IMR-90 (cell line): Measurements from ENCODE around the gene ZNF521. TPM values are rescaled to one million over a fixed set of nuclear protein-coding genes. Genes with fewer than 3 reads are reported as not detected.

ENCODE experiments used
- ATAC-seq: fragments of 200-7000 bp; cut with Tn5 transposase; 2 replicates; pipeline ENCODE4 v1.9.1; 2020; ENCODE audit warnings: low read depth, mild to moderate bottlenecking, moderate library complexity
- BruUV-seq: library from RNA; stranded (reverse); fragments of 400-500 nt; replicated peaks from 2 replicates; lab custom pipeline; 2021; lab: Mats Ljungman, UMichigan
- CTCF ChIA-PET: fragments of 300-600 bp; formaldehyde crosslinking; extraction: SDS; loops from one replicate; lab custom pipeline; 2021; ENCODE audit warnings: antibody characterized with exemption; lab: Yijun Ruan, JAX
- POLR2A ChIA-PET: fragments of 300-600 bp; sonication (Branson Sonifier 250); formaldehyde crosslinking; loops from one replicate; lab custom pipeline; 2022; ENCODE audit warnings: antibody characterized with exemption; ENCODE audit not compliant: unreplicated experiment; lab: Charles Lee
- DNase-seq: peaks from one replicate; pipeline ENCODE4 v3.0.0; 2013
- H2AFZ ChIP-seq: replicated peaks from 2 replicates; pipeline ENCODE3; 2013; ENCODE audit warnings: low read length, mild to moderate bottlenecking; ENCODE audit not compliant: poor library complexity
- H2AK5ac ChIP-seq: 2 replicates; pipeline ENCODE4 v1.6.1; 2013; ENCODE audit warnings: low read depth, low read length, inconsistent platforms
- H2AK9ac ChIP-seq: replicated peaks from 2 replicates; pipeline ENCODE3; 2013; ENCODE audit warnings: mild to moderate bottlenecking, low read depth, low read length, moderate library complexity; ENCODE audit not compliant: poor library complexity
- H2BK120ac ChIP-seq: 2 replicates; pipeline ENCODE4 v1.6.1; 2013; ENCODE audit warnings: low read depth, low read length, inconsistent platforms
- H2BK15ac ChIP-seq: 3 replicates; pipeline ENCODE4 v1.6.1; 2013; ENCODE audit warnings: low read depth, low read length, inconsistent platforms
- H2BK20ac ChIP-seq: 2 replicates; pipeline ENCODE4 v1.6.1; 2013; ENCODE audit warnings: low read depth, mild to moderate bottlenecking, inconsistent platforms, low read length, moderate library complexity
- H2BK5ac ChIP-seq: 2 replicates; pipeline ENCODE4 v1.6.1; 2013; ENCODE audit warnings: mild to moderate bottlenecking, low read depth, low read length, inconsistent platforms; ENCODE audit not compliant: poor library complexity, severe bottlenecking
- H3K14ac ChIP-seq: replicated peaks from 2 replicates; pipeline ENCODE4 v1.6.1; 2013; ENCODE audit warnings: low read depth, low read length, inconsistent platforms
- H3K18ac ChIP-seq: 2 replicates; pipeline ENCODE4 v1.6.1; 2013; ENCODE audit warnings: low read depth, low read length, control low read depth
- H3K23ac ChIP-seq: 2 replicates; pipeline ENCODE4 v1.6.1; 2013; ENCODE audit warnings: low read depth, low read length, inconsistent platforms
- H3K27ac ChIP-seq: 2 replicates; pipeline ENCODE4 v1.5.1; 2013; ENCODE audit warnings: mild to moderate bottlenecking, control low read depth, low read length; ENCODE audit not compliant: insufficient read depth
- H3K27me3 ChIP-seq: 2 replicates; pipeline ENCODE4 v1.6.1; 2013; ENCODE audit warnings: low read length; ENCODE audit not compliant: control insufficient read depth, insufficient read depth
- H3K36me3 ChIP-seq: 2 replicates; pipeline ENCODE4 v1.6.1; 2013; ENCODE audit warnings: low read length, mixed read lengths; ENCODE audit not compliant: control insufficient read depth, insufficient read depth
- H3K4ac ChIP-seq: 2 replicates; pipeline ENCODE4 v1.6.1; 2013; ENCODE audit warnings: low read depth, low read length, inconsistent platforms
- H3K4me1 ChIP-seq: 2 replicates; pipeline ENCODE4 v1.6.1; 2013; ENCODE audit warnings: low read length, mixed read lengths; ENCODE audit not compliant: control insufficient read depth, insufficient read depth
- H3K4me2 ChIP-seq: 2 replicates; pipeline ENCODE4 v1.6.1; 2013; ENCODE audit warnings: low read depth, mild to moderate bottlenecking, control low read depth, low read length, moderate library complexity
- H3K4me3 ChIP-seq: 2 replicates; pipeline ENCODE4 v1.5.1; 2013; ENCODE audit warnings: low read depth, mild to moderate bottlenecking, control low read depth, low read length, moderate library complexity; ENCODE audit not compliant: insufficient read depth
- H3K56ac ChIP-seq: 2 replicates; pipeline ENCODE4 v1.6.1; 2013; ENCODE audit warnings: low read length, inconsistent platforms; ENCODE audit not compliant: insufficient read depth; ENCODE audit errors: extremely low read depth
- H3K79me1 ChIP-seq, 2 experiments: 2 replicates each; pipeline ENCODE4 v1.6.1; 2013; ENCODE audit warnings: low read length in 2 of 2, inconsistent platforms in 1 of 2, low read depth in 1 of 2
- H3K9ac ChIP-seq: 2 replicates; pipeline ENCODE4 v1.6.1; 2013; ENCODE audit warnings: low read depth, low read length, control low read depth
- H3K9me1 ChIP-seq: 2 replicates; pipeline ENCODE4 v1.6.1; 2013; ENCODE audit warnings: low read length, inconsistent platforms; ENCODE audit not compliant: insufficient read depth
- H3K9me3 ChIP-seq: 2 replicates; pipeline ENCODE4 v1.6.1; 2013; ENCODE audit warnings: low read length; ENCODE audit not compliant: control insufficient read depth, insufficient read depth
- H4K20me1 ChIP-seq: 2 replicates; pipeline ENCODE4 v1.6.1; 2013; ENCODE audit warnings: low read length, inconsistent platforms; ENCODE audit not compliant: insufficient read depth
- H4K5ac ChIP-seq: 2 replicates; pipeline ENCODE4 v1.6.1; 2013; ENCODE audit warnings: mild to moderate bottlenecking, low read depth, low read length, control low read depth
- H4K8ac ChIP-seq, 2 experiments: 2 replicates each; pipeline ENCODE4 v1.6.1; 2013; ENCODE audit warnings: low read depth in 2 of 2, low read length in 2 of 2, control low read depth in 1 of 2, inconsistent platforms in 1 of 2
- H4K91ac ChIP-seq: 2 replicates; pipeline ENCODE4 v1.6.1; 2013; ENCODE audit warnings: low read depth, low read length, inconsistent platforms; ENCODE audit not compliant: insufficient read depth
- MXI1 ChIP-seq: IDR thresholded peaks from 2 replicates; pipeline ENCODE4 v1.6.1; 2012; ENCODE audit warnings: low read depth, mild to moderate bottlenecking, low read length, moderate library complexity, borderline replicate concordance
- WGBS, 2 experiments: methylation state at CpG; one replicate each; pipeline versions ENCODE4 v1.1.5 to v1.1.7; 2013; ENCODE audit warnings: missing lambda C conversion rate in 2 of 2; ENCODE audit not compliant: insufficient read length in 1 of 2; ENCODE audit errors: extremely low coverage in 2 of 2; 5-methylcytosine and 5-hydroxymethylcytosine counted together
- dilution Hi-C: fragments of 300-500 bp; cut with HindIII; formaldehyde crosslinking; loops from one replicate; pipeline ENCODE4 v1.14.3; 2018; ENCODE audit warnings: low sequenced_read_pairs; ENCODE audit not compliant: unreplicated experiment
- in situ Hi-C: fragments of 300-500 bp; cut with MboI; formaldehyde crosslinking; loops from 3 replicates; pipeline ENCODE4 v1.14.3; 2019; ENCODE audit warnings: low sequenced_read_pairs, inconsistent platforms, mixed read lengths
- intact Hi-C: fragments of 100-400 bp; cut with micrococcal nuclease; formaldehyde crosslinking; loops from 2 replicates; pipeline ENCODE4 v1.10.0; 2022
- polyA plus RNA-seq, 3 experiments: library from polyadenylated mRNA; depleted of rRNA; stranded (reverse); fragments of >200 nt; gene quantifications; 2 replicates each; pipeline ENCODE4 v1.2.3, GENCODE V29; 2012; ENCODE audit warnings: low replicate concordance in 1 of 3
- total RNA-seq: library from RNA; depleted of rRNA; stranded (reverse); fragments of >200 nt; gene quantifications from 2 replicates; pipeline ENCODE4 v1.2.3, GENCODE V29; 2012
- TF ChIP-seq, protein P1 (sequence below): fragments of 150-350 bp; IDR thresholded peaks from 2 replicates; pipeline ENCODE4 v1.6.1; 2016; ENCODE audit warnings: low read depth, mild to moderate bottlenecking, low read length, moderate library complexity, borderline replicate concordance
- TF ChIP-seq, protein P2 (sequence below): fragments of 150-350 bp; IDR thresholded peaks from 2 replicates; pipeline ENCODE4 v1.6.1; 2017; ENCODE audit warnings: mild to moderate bottlenecking, antibody characterized with exemption, low read length, low read depth

The ZNF521 gene
- total and polyA plus RNA-seq, 2 of the 4 experiments (the other 2 are of a cell fraction): 21.5 to 59.3 TPM

DNA sequence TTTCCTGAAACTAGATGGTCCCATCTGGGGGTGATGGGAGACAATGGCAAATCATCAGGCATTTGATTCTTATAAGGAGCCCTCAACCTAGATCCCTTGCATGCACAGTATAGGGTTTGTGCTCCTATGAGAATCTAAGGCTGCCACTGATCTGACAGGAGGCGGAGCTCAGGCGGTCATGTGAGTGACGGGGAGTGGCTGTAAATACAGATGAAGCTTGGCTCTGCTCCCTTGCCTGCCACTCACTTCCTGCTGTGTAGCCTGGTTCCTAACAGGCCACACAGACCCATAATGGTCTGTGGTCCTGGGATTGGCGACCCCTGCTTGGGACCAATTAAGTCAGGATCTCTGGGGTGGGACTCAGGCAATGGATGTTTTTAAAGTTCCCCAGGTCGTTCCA, 293.4 kb downstream of the ZNF521 start:
- ATAC-seq (no peak), DNase-seq (no peak)
- no peak overlapping the region for H3K27ac ChIP-seq
- in situ Hi-C loops: no loop called here
- ChIA-PET POLR2A (no interaction called here), CTCF (no interaction called here)
- H3K18ac ChIP-seq: no peak overlapping the region
- H2AK9ac ChIP-seq: no peak overlapping the region
- no TSS peak for BruUV-seq
- H3K79me1 ChIP-seq: no peaks in the 10 kb centered on the region
- 0 out of 2 replicates have a peak, but pooled peaks cover 4% of the 10 kb centered on the region for H3K9me1 ChIP-seq
- dilution Hi-C loops: no loop called here
- no peak overlapping the region for H3K9ac ChIP-seq
- no peak overlapping the region for H4K5ac ChIP-seq
- H4K20me1 ChIP-seq: no peaks in the 10 kb centered on the region
- H3K27me3 ChIP-seq: no peaks in the 10 kb centered on the region
- H4K8ac ChIP-seq: no peak overlapping the region
- no peak overlapping the region for H3K23ac ChIP-seq
- H2BK5ac ChIP-seq: no peak overlapping the region
- no CpG with 5 or more reads among the region's 5 CpGs for WGBS, 2 experiments
- H3K4me3 ChIP-seq: no peak overlapping the region
- no peak overlapping the region for H3K14ac ChIP-seq
- H2AK5ac ChIP-seq: no peak overlapping the region
- no peak overlapping the region for H3K4ac ChIP-seq
- H3K9me3 ChIP-seq: no peaks in the 10 kb centered on the region
- no peak overlapping the region for H2BK20ac ChIP-seq
- H3K56ac ChIP-seq: no peak overlapping the region
- H2BK120ac ChIP-seq: no peak overlapping the region
- TF ChIP-seq MXI1: no peak
- TF ChIP-seq, protein P1, sequence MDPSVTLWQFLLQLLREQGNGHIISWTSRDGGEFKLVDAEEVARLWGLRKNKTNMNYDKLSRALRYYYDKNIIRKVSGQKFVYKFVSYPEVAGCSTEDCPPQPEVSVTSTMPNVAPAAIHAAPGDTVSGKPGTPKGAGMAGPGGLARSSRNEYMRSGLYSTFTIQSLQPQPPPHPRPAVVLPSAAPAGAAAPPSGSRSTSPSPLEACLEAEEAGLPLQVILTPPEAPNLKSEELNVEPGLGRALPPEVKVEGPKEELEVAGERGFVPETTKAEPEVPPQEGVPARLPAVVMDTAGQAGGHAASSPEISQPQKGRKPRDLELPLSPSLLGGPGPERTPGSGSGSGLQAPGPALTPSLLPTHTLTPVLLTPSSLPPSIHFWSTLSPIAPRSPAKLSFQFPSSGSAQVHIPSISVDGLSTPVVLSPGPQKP: no peak
- TF ChIP-seq, protein P2, sequence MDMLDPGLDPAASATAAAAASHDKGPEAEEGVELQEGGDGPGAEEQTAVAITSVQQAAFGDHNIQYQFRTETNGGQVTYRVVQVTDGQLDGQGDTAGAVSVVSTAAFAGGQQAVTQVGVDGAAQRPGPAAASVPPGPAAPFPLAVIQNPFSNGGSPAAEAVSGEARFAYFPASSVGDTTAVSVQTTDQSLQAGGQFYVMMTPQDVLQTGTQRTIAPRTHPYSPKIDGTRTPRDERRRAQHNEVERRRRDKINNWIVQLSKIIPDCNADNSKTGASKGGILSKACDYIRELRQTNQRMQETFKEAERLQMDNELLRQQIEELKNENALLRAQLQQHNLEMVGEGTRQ: no peak
- no peak overlapping the region for H2BK15ac ChIP-seq
- intact Hi-C loops: no loop called here
- peaks cover 4% of the 10 kb centered on the region; the same call in 1 of the 2 replicates for H3K36me3 ChIP-seq
- H3K4me2 ChIP-seq: no peak overlapping the region
- no peak overlapping the region for H2AFZ ChIP-seq
- peaks cover 2% of the 10 kb centered on the region; the same call in 1 of the 2 replicates for H3K4me1 ChIP-seq
- no peak overlapping the region for H4K91ac ChIP-seq
